Neural cell (in vitro differentiated cells): ENCODE results near the gene PRPF4. TPM values are rescaled to one million over a fixed set of nuclear protein-coding genes. Genes with fewer than 3 reads are reported as not detected.

Source experiments
- H2AFZ ChIP-seq: fragments of 200-600, 300-800 bp; sonication (generic), shearing (Covaris generic); 2 replicates; pipeline ENCODE4 v1.6.0; 2014; ENCODE audit warnings: low read depth, mild to moderate bottlenecking, antibody characterized with exemption, low read length, moderate library complexity
- H3F3A ChIP-seq: fragments of 200-600 bp; shearing (Covaris generic); 2 replicates; pipeline ENCODE4 v1.6.1; 2016; ENCODE audit warnings: mild to moderate bottlenecking, moderate library complexity, mixed read lengths, antibody characterized with exemption, low read length; ENCODE audit not compliant: insufficient read depth, poor library complexity, severe bottlenecking
- H3K27ac ChIP-seq: fragments of 200-600, 300-800 bp; sonication (generic), shearing (Covaris generic); 2 replicates; pipeline ENCODE4 v1.5.1; 2014; ENCODE audit warnings: mild to moderate bottlenecking, low read length, moderate library complexity
- H3K27me3 ChIP-seq: fragments of 300-800, 200-600 bp; sonication (generic), shearing (Covaris generic); 2 replicates; pipeline ENCODE4 v1.6.0; 2014; ENCODE audit warnings: mild to moderate bottlenecking, low read depth, low read length, moderate library complexity; ENCODE audit not compliant: insufficient read depth
- H3K36me3 ChIP-seq: fragments of 300-800, 200-600 bp; sonication (generic), shearing (Covaris generic); 2 replicates; pipeline ENCODE4 v1.5.1; 2014; ENCODE audit warnings: mild to moderate bottlenecking, antibody characterized with exemption, low read length, moderate library complexity; ENCODE audit not compliant: insufficient read depth
- H3K4me2 ChIP-seq: fragments of 300-800, 200-600 bp; sonication (generic), shearing (Covaris generic); 2 replicates; pipeline ENCODE4 v1.6.0; 2014; ENCODE audit warnings: mild to moderate bottlenecking, low read length
- H3K4me3 ChIP-seq: fragments of 300-800, 200-600 bp; sonication (generic), shearing (Covaris generic); 2 replicates; pipeline ENCODE4 v1.5.1; 2014; ENCODE audit warnings: mild to moderate bottlenecking, low read length, moderate library complexity
- H3K79me2 ChIP-seq: fragments of 200-600 bp; shearing (Covaris generic); replicated peaks from 2 replicates; pipeline ENCODE4 v1.6.0; 2014; ENCODE audit warnings: mild to moderate bottlenecking, low read length, moderate library complexity; ENCODE audit not compliant: insufficient read depth
- H3K9ac ChIP-seq: fragments of 300-800, 200-600 bp; sonication (generic), shearing (Covaris generic); 2 replicates; pipeline ENCODE4 v1.6.1; 2016; ENCODE audit warnings: mild to moderate bottlenecking, low read length, mixed read lengths
- H3K9me2 ChIP-seq: fragments of 200-600 bp; shearing (Covaris generic); 2 replicates; pipeline ENCODE4 v1.6.1; 2016; ENCODE audit warnings: mild to moderate bottlenecking, low read length, mixed read lengths; ENCODE audit not compliant: insufficient read depth
- H3K9me3 ChIP-seq: fragments of 200-600, 300-800 bp; sonication (generic), shearing (Covaris generic); 2 replicates; pipeline ENCODE4 v1.6.1; 2016; ENCODE audit warnings: mild to moderate bottlenecking, mixed run types, low read length, moderate library complexity, mixed read lengths
- H4K20me1 ChIP-seq: fragments of 200-600 bp; shearing (Covaris generic); 2 replicates; pipeline ENCODE4 v1.6.1; 2016; ENCODE audit warnings: mild to moderate bottlenecking, mixed run types; ENCODE audit not compliant: insufficient read depth
- CTCF ChIP-seq: fragments of 450-650 bp; IDR thresholded peaks from 2 replicates; pipeline ENCODE4 v1.5.1; 2014; ENCODE audit warnings: antibody characterized with exemption, mild to moderate bottlenecking, moderate library complexity; ENCODE audit not compliant: poor library complexity, severe bottlenecking
- EP300 ChIP-seq: fragments of 450-650 bp; conservative IDR thresholded peaks from 2 replicates; pipeline ENCODE4 v1.6.1; 2014; ENCODE audit warnings: antibody characterized with exemption, mild to moderate bottlenecking, moderate library complexity; ENCODE audit not compliant: poor library complexity, severe bottlenecking
- EZH2 ChIP-seq: fragments of 200-600, 300-800 bp; shearing (Covaris generic), sonication (generic); IDR thresholded peaks from 2 replicates; pipeline ENCODE4 v1.6.1; 2014; ENCODE audit warnings: antibody characterized with exemption, low read length, borderline replicate concordance, mild to moderate bottlenecking; ENCODE audit not compliant: insufficient read depth, poor library complexity, severe bottlenecking
- MXI1 ChIP-seq: fragments of 450-650 bp; conservative IDR thresholded peaks from 2 replicates; pipeline ENCODE4 v1.6.1; 2014; ENCODE audit warnings: antibody characterized with exemption, mild to moderate bottlenecking; ENCODE audit not compliant: poor library complexity, severe bottlenecking
- POLR2AphosphoS5 ChIP-seq: IDR thresholded peaks from 2 replicates; pipeline ENCODE4 v1.6.1; 2012
- RAD21 ChIP-seq: fragments of 450-650 bp; conservative IDR thresholded peaks from 2 replicates; pipeline ENCODE4 v1.6.1; 2014; ENCODE audit warnings: antibody characterized with exemption, mild to moderate bottlenecking, moderate library complexity
- REST ChIP-seq: IDR thresholded peaks from 2 replicates; pipeline ENCODE4 v1.6.1; 2012; ENCODE audit warnings: borderline replicate concordance
- SMC3 ChIP-seq: fragments of 450-650 bp; conservative IDR thresholded peaks from 2 replicates; pipeline ENCODE4 v1.6.1; 2014; ENCODE audit warnings: antibody characterized with exemption, mild to moderate bottlenecking, moderate library complexity; ENCODE audit not compliant: poor library complexity
- TAF1 ChIP-seq: IDR thresholded peaks from 2 replicates; pipeline ENCODE4 v1.6.1; 2012; ENCODE audit warnings: low read depth
- polyA plus RNA-seq: library from polyadenylated mRNA; depleted of rRNA; stranded (reverse); fragments of >200 nt; gene quantifications from 2 replicates; pipeline ENCODE4 v1.2.3, GENCODE V29; 2014

Gene PRPF4
- polyA plus RNA-seq, 1 donor from 2014 or later, result 27.4 TPM

- Histone ChIP-seq H3K9me3 (no peaks in the 10 kb centered on the region), H3F3A (no peaks in the 10 kb centered on the region), H3K9me2 (no peaks in the 10 kb centered on the region), H2AFZ (no peak overlapping the region), H3K36me3 (no peaks in the 10 kb centered on the region), H3K4me3 (no peak overlapping the region), H3K27me3 (no peaks in the 10 kb centered on the region), H3K79me2 (no peaks in the 10 kb centered on the region), H3K4me2 (no peak overlapping the region), H3K9ac (no peak overlapping the region), H4K20me1 (no peaks in the 10 kb centered on the region), H3K27ac (no peak overlapping the region)
- no peak for TF ChIP-seq EZH2
- TF ChIP-seq TAF1, result no peak
- no peak for TF ChIP-seq REST
- no peak for TF ChIP-seq RAD21
- TF ChIP-seq CTCF, result no peak
- no peak for TF ChIP-seq MXI1
- no peak for TF ChIP-seq POLR2AphosphoS5
- no peak for TF ChIP-seq EP300
- TF ChIP-seq SMC3, result no peak
Measured at GRCh38 chr9:113296796-113297558, 21.5 kb downstream of the PRPF4 start.

GRCh38 chr9:113298311-113298710 is 22.9 kb downstream of the PRPF4 start:
- Histone ChIP-seq H3K9me2 (no peaks in the 10 kb centered on the region), H3K36me3 (no peaks in the 10 kb centered on the region), H4K20me1 (no peaks in the 10 kb centered on the region), H3K4me3 (no peak overlapping the region), H3F3A (no peaks in the 10 kb centered on the region), H3K9ac (no peak overlapping the region), H3K79me2 (no peaks in the 10 kb centered on the region), H3K9me3 (no peaks in the 10 kb centered on the region), H3K27me3 (no peaks in the 10 kb centered on the region), H3K27ac (no peak overlapping the region), H3K4me2 (no peak overlapping the region), H2AFZ (no peak overlapping the region)
- TF ChIP-seq SMC3 (no peak), EP300 (no peak), TAF1 (no peak), POLR2AphosphoS5 (no peak), REST (no peak), CTCF (no peak), EZH2 (no peak), MXI1 (no peak), RAD21 (no peak)
